ENCODE data around the gene KCNMA1. TPM values are rescaled to one million over a fixed set of nuclear protein-coding genes. Genes with fewer than 3 reads are reported as not detected.
"Not testable (repeated sequence)": the region's sequence is repeated elsewhere in the genome, so short reads cannot be mapped to it uniquely, and the experiment has no call there.

Gene KCNMA1
- total RNA-seq, 1 experiment from 2014 or later = 0.45 TPM

DNA sequence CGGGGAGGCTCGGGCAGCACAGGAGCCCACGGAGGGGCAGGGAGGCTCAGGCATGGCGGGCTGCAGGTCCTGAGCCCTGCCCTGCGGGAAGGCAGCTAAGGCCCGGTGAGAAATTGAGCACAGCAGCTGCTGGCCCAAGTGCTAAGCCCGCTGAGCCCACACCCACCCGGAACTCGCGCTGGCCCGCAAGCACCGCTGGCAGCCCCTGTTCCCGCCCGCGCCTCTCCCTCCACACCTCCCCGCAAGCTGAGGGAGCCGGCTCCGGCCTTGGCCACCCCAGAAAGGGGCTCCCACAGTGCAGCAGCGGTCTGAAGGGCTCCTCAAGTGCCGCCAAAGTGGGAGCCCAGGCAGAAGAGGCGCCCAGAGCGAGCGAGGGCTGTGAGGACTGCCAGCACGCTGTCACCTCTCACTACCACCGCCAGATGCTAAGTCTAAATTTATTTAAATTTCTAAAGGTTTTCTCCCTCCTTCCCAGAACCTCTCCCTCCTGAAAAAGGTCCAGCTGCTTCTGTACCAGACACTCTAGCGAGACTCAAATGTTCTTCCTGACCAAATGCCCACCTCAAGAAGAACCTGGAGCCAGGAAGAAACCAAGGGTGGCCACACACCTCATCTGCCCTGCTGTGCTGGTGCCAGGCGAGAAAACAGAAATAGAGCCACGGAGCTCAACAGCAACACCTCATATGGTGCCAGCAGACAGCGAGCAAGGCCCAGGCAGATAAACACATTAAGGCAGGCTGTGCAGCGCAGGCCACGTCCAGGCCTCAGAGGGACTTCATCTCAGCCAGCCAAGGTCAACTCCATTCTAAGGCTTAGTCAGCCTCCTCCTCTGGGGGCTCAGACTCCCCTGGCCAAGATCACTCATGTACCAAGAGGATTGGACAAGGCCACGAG, 47.0 kb downstream of the KCNMA1 start:
- Mint-ChIP-seq H3K4me3 (ENCODE audit: low read depth, unreplicated experiment) (no peak overlapping the region), H3K36me3 (ENCODE audit: insufficient read depth, unreplicated experiment) (no peaks in the 10 kb centered on the region), H3K4me1 (ENCODE audit: low read depth, unreplicated experiment) (no peaks in the 10 kb centered on the region), H3K9me3 (ENCODE audit: low read depth, unreplicated experiment) (no peaks in the 10 kb centered on the region), H3K27me3 (ENCODE audit: unreplicated experiment) (no peaks in the 10 kb centered on the region), H3K27ac (ENCODE audit: unreplicated experiment) (no peak overlapping the region)
- no peak for DNase-seq
- CTCF ChIA-PET = no interaction called here
- intact Hi-C loops (cut with micrococcal nuclease; ENCODE audit: unreplicated experiment) = no loop called here
- TF ChIP-seq, protein P1, sequence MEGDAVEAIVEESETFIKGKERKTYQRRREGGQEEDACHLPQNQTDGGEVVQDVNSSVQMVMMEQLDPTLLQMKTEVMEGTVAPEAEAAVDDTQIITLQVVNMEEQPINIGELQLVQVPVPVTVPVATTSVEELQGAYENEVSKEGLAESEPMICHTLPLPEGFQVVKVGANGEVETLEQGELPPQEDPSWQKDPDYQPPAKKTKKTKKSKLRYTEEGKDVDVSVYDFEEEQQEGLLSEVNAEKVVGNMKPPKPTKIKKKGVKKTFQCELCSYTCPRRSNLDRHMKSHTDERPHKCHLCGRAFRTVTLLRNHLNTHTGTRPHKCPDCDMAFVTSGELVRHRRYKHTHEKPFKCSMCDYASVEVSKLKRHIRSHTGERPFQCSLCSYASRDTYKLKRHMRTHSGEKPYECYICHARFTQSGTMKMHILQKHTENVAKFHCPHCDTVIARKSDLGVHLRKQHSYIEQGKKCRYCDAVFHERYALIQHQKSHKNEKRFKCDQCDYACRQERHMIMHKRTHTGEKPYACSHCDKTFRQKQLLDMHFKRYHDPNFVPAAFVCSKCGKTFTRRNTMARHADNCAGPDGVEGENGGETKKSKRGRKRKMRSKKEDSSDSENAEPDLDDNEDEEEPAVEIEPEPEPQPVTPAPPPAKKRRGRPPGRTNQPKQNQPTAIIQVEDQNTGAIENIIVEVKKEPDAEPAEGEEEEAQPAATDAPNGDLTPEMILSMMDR (IDR thresholded peaks at IDR 0.05; ENCODE audit: unreplicated experiment) = no peak
- BruUV-seq (replicated peaks) = no TSS peak

DNA sequence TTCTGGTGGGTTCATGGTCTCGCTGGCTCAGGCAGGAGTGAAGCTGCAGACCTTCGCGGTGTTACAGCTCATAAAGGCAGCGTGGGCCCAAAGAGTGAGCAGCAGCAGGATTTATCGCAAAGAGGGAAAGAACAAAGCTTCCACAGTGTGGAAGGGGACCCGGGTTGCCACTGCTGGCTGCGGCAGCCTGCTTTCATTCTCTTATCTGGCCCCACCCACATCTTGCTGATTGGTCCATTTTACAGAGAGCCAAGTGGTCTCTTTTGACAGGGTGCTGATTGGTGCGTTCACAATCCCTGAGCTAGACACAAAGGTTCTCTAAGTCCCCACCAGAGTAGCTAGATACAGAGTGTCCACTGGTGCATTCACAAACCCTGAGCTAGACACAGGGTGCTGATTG, 47.9 kb downstream of the KCNMA1 start:
- BruUV-seq (replicated peaks); H3K27me3 Mint-ChIP-seq (ENCODE audit: unreplicated experiment); CTCF ChIA-PET; H3K36me3 Mint-ChIP-seq (ENCODE audit: insufficient read depth, unreplicated experiment); H3K9me3 Mint-ChIP-seq (ENCODE audit: low read depth, unreplicated experiment); DNase-seq; H3K27ac Mint-ChIP-seq (ENCODE audit: unreplicated experiment); intact Hi-C loops (cut with micrococcal nuclease; ENCODE audit: unreplicated experiment); H3K4me1 Mint-ChIP-seq (ENCODE audit: low read depth, unreplicated experiment); H3K4me3 Mint-ChIP-seq (ENCODE audit: low read depth, unreplicated experiment): not testable (repeated sequence)

DNA sequence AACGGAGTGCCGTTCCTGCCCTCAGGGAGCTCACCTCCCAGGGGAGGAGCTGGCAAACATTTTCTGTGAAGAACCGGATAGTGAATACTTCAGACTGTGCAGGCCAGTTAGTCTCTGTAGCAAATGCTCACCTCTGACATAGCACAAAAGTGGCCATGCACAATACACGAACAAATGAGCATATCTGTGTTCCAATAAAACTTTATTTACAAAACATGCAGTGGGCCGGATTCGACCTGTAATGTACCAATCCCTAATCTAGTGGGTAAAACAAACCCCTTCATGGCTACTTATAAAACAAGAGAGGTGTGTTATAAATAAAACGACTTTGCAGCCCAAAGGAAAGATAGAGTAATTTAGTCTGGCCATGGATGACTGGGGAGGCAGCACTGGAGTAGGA, 48.7 kb downstream of the KCNMA1 start:
- DNase-seq = no peak
- Mint-ChIP-seq H3K36me3 (ENCODE audit: insufficient read depth, unreplicated experiment) (no peaks in the 10 kb centered on the region), H3K27me3 (ENCODE audit: unreplicated experiment) (no peaks in the 10 kb centered on the region), H3K9me3 (ENCODE audit: low read depth, unreplicated experiment) (no peaks in the 10 kb centered on the region), H3K4me1 (ENCODE audit: low read depth, unreplicated experiment) (no peaks in the 10 kb centered on the region), H3K4me3 (ENCODE audit: low read depth, unreplicated experiment) (no peak overlapping the region), H3K27ac (ENCODE audit: unreplicated experiment) (no peak overlapping the region)
- TF ChIP-seq, protein P1 (IDR thresholded peaks at IDR 0.05; ENCODE audit: unreplicated experiment) = no peak
- no TSS peak for BruUV-seq (replicated peaks)
- CTCF ChIA-PET = no interaction called here
- intact Hi-C loops (cut with micrococcal nuclease; ENCODE audit: unreplicated experiment) = no loop called here

DNA sequence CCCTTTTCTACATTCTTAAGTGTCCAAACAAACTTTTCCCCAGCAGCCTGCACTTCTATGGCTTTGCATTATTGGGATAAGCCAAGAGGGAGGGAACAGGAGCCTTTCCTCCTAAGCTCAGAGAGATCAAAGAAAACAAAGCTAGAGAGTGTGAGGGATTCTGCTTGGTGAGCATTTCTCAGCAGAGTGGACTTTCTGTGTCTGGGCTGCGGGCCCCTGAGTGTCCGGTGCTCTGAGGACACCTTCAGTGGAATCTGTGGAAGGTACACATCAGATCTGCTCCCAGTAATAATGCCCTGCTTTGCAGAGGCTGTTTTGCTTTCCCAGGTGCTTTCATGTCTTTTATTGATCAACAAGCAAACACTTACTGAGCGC, 50.2 kb downstream of the KCNMA1 start:
- no TSS peak for BruUV-seq (replicated peaks)
- DNase-seq = no peak
- TF ChIP-seq, protein P1 (IDR thresholded peaks at IDR 0.05; ENCODE audit: unreplicated experiment) = no peak
- no peak overlapping the region for H3K27ac Mint-ChIP-seq (ENCODE audit: unreplicated experiment)
- H3K27me3 Mint-ChIP-seq (ENCODE audit: unreplicated experiment) = no peaks in the 10 kb centered on the region
- H3K36me3 Mint-ChIP-seq (ENCODE audit: insufficient read depth, unreplicated experiment) = no peaks in the 10 kb centered on the region
- intact Hi-C loops (cut with micrococcal nuclease; ENCODE audit: unreplicated experiment) = no loop called here
- H3K4me3 Mint-ChIP-seq (ENCODE audit: low read depth, unreplicated experiment) = no peak overlapping the region
- CTCF ChIA-PET = no interaction called here
- H3K9me3 Mint-ChIP-seq (ENCODE audit: low read depth, unreplicated experiment) = no peaks in the 10 kb centered on the region
- H3K4me1 Mint-ChIP-seq (ENCODE audit: low read depth, unreplicated experiment) = peaks cover 13% of the 10 kb centered on the region

DNA sequence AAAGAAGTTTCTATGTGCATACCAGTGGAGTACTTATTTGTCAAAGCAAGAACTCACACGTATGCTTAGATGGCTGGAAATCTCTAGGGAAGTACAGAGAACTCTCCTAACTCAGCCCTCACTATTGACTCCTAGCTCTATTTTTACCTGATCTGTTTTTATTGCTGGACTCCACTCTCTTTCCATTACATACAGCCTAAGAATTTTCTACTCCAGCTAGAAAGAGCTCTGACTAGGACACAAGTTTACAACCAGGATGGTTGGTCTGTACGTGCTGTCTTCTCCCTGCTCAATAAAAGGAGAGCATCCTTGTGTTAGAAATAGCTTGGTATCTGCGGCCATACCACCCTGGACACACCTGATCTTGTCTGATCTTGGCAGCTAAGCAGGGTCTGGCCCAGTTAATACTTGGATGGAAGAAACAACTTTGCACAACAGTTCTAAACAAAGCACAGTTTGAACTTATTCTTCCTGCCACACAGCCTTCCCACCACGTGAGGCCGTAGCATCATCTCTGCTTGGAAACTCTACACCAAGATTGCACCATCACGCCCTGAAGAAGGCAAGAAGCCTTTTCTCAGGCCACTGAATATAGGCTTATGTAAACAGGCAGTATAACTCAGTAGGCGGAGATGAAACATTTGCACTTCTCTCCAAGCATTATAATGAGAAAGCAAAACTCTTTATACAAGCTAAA, 50.7 kb downstream of the KCNMA1 start:
- BruUV-seq (replicated peaks) = no TSS peak
- peaks cover 14% of the 10 kb centered on the region for H3K4me1 Mint-ChIP-seq (ENCODE audit: low read depth, unreplicated experiment)

More for the DNA sequence above, 50.7 kb downstream of the KCNMA1 start:
- Mint-ChIP-seq H3K27ac (ENCODE audit: unreplicated experiment) (no peak overlapping the region), H3K9me3 (ENCODE audit: low read depth, unreplicated experiment) (no peaks in the 10 kb centered on the region), H3K36me3 (ENCODE audit: insufficient read depth, unreplicated experiment) (no peaks in the 10 kb centered on the region), H3K27me3 (ENCODE audit: unreplicated experiment) (no peaks in the 10 kb centered on the region), H3K4me3 (ENCODE audit: low read depth, unreplicated experiment) (no peak overlapping the region)
- TF ChIP-seq, protein P1 (IDR thresholded peaks at IDR 0.05; ENCODE audit: unreplicated experiment) = no peak
- no peak for DNase-seq
- intact Hi-C loops (cut with micrococcal nuclease; ENCODE audit: unreplicated experiment) = no loop called here
- CTCF ChIA-PET = no interaction called here
